ENCODE data around the gene NRG3.

Gene NRG3

GRCh38 chr10:81953420-81953819 lies 78.4 kb downstream of the NRG3 start:
- CTCF ChIA-PET, result no interaction called here
- DNase-seq (ENCODE audit: extremely low spot score), result no peak
- POLR2A ChIA-PET, result no interaction called here
- no peak for TF ChIP-seq CTCF (IDR thresholded peaks at IDR 0.05; ENCODE audit: control extremely low read depth, extremely low read depth, low read depth, missing control alignments)

- DNase-seq (ENCODE audit: extremely low spot score), result no peak
- no peak for TF ChIP-seq CTCF (IDR thresholded peaks at IDR 0.05; ENCODE audit: control extremely low read depth, extremely low read depth, low read depth, missing control alignments)
- CTCF ChIA-PET, result no interaction called here
- POLR2A ChIA-PET, result no interaction called here
These were observed 83.0 kb downstream of the NRG3 start for GRCh38 chr10:81957976-81958375.

DNA sequence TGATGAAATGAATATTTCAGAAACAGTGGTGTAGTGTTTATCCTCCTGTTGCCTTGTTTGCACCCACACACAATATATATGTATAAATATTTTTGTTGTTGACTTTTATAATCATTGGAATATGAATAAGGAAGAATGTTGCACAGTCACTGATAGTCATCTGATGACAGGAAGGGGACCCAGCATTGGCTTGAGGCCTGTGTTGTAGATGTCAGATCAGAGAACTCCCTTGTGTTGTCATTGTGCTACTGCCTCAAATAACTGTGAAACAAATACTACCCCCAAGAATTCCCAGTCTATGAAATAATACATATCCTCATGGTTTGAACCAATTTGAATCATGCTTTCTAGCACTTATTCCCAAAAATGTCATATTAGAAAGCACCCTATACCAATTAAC lies 84.0 kb downstream of the NRG3 start:
- CTCF ChIA-PET, result no interaction called here
- POLR2A ChIA-PET, result no interaction called here
- DNase-seq (ENCODE audit: extremely low spot score), result no peak
- TF ChIP-seq CTCF (IDR thresholded peaks at IDR 0.05; ENCODE audit: control extremely low read depth, extremely low read depth, low read depth, missing control alignments), result no peak

GRCh38 chr10:81961451-81962184 lies 86.6 kb downstream of the NRG3 start:
- POLR2A ChIA-PET, result no interaction called here
- CTCF ChIA-PET, result interaction anchor here (0.5 kb wide), 1 partner anchor 440 kb away, joined by 3 read pairs; no protein-coding TSS in a partner anchor
- DNase-seq (ENCODE audit: extremely low spot score), result no peak
- TF ChIP-seq CTCF (IDR thresholded peaks at IDR 0.05; ENCODE audit: control extremely low read depth, extremely low read depth, low read depth, missing control alignments), result no peak

- ChIA-PET CTCF (no interaction called here), POLR2A (no interaction called here)
- no peak for TF ChIP-seq CTCF (IDR thresholded peaks at IDR 0.05; ENCODE audit: control extremely low read depth, extremely low read depth, low read depth, missing control alignments)
- no peak for DNase-seq (ENCODE audit: extremely low spot score)
These were observed 88.6 kb downstream of the NRG3 start for GRCh38 chr10:81963606-81964005.

GRCh38 chr10:81967716-81968115 lies 92.7 kb downstream of the NRG3 start:
- POLR2A ChIA-PET, result no interaction called here
- no peak for DNase-seq (ENCODE audit: extremely low spot score)
- CTCF ChIA-PET, result no interaction called here
- no peak for TF ChIP-seq CTCF (IDR thresholded peaks at IDR 0.05; ENCODE audit: control extremely low read depth, extremely low read depth, low read depth, missing control alignments)

Measured in GM10248 (cell line).